HUES6 (cell line): Measurements from ENCODE around the gene SERPINE2.

ENCODE experiments used
- H3K27ac ChIP-seq: 2 replicates; pipeline ENCODE4 v1.7.0; 2013; ENCODE audit warnings: low read depth, mild to moderate bottlenecking, low read length, inconsistent platforms
- H3K27me3 ChIP-seq: 2 replicates; pipeline ENCODE4 v1.6.1; 2013; ENCODE audit warnings: low read length; ENCODE audit not compliant: control insufficient read depth, insufficient read depth
- H3K36me3 ChIP-seq: 2 replicates; pipeline ENCODE4 v1.6.1; 2013; ENCODE audit warnings: low read length; ENCODE audit not compliant: control insufficient read depth, insufficient read depth
- H3K4me1 ChIP-seq: 2 replicates; pipeline ENCODE4 v1.6.1; 2013; ENCODE audit warnings: low read length; ENCODE audit not compliant: control insufficient read depth, insufficient read depth
- H3K4me3 ChIP-seq: 2 replicates; pipeline ENCODE4 v1.5.1; 2013; ENCODE audit warnings: low read depth, low read length
- H3K9ac ChIP-seq: one replicate; pipeline ENCODE4 v1.6.1; 2013; ENCODE audit warnings: mild to moderate bottlenecking, low read length
- H3K9me3 ChIP-seq: 2 replicates; pipeline ENCODE4 v1.6.1; 2013; ENCODE audit warnings: low read depth, low read length; ENCODE audit not compliant: control insufficient read depth, insufficient read depth

The SERPINE2 gene

DNA sequence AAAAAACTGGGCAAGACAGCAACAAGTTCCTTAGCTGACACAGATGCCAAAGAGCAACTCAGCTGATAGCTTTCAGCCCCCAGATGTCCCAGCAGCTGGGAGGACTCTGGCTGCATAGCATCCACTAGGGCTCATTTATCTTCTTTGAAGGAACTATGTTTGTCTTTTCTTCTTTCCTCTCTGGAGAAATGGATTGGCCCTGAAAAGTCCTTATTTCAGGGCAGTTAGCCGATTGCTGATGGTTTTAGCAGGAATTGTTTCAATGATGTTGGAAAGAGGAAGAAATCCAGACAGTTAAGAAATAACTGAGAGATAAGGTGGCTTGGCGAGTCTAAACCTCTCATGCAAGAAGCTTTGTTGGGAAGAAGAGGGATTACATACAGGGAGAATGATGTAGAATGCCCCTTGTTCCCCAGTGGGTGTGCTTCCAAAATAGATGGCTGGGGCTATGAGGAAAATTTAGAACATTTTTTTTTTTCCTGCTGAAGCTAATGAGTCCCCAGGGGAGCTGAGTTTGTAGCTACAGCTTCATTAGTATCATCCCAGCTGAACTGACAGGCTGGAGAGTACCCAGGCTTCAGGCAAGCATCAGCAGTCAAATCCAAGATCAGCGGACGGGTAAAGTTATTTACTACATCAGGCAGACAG is 33.6 kb upstream of the SERPINE2 start:
- Histone ChIP-seq H3K4me3 (no peak overlapping the region), H3K36me3 (no peaks in the 10 kb centered on the region), H3K27ac (no peak overlapping the region), H3K9ac (no peak overlapping the region), H3K4me1 (no peaks in the 10 kb centered on the region), H3K9me3 (no peaks in the 10 kb centered on the region), H3K27me3 (no peaks in the 10 kb centered on the region)

DNA sequence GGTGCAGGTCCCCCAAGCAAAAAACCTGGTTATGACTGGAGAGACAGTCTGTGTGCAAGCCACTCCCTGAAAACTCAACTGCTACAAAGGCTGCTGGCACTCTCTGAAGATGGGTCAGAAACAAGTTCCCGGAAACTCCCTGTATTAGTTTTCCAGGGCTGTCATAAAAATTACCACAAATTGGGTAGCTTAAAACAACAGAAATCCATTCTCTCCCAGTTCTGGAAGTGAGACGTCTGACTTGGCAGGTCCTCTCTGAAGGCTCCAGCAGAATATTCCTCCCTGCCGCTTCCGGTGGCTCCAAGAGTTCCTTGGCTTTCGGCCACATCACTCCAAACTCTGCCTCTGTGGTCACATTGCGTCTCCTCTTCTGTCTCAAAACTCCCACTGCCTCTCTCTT is 30.1 kb upstream of the SERPINE2 start:
- no peak overlapping the region for H3K4me3 ChIP-seq
- H3K27me3 ChIP-seq, result no peaks in the 10 kb centered on the region
- H3K4me1 ChIP-seq, result no peaks in the 10 kb centered on the region

DNA sequence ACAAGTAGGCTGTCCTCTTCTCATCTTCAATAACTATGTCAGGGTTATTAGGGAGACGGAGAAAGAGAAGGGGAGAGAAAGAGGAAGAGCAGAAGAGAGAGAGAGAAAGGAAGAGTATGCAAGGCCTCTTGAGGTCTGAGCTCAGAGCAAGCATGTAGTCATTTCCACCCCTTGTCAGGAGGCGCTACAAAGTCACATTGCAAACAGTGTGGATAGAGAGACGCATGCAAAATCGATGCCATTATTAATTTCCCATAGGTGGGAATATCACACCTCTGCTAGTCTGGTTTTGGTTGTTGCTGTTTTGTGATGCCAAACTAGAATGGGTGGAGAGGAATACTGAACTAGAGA is 24.2 kb upstream of the SERPINE2 start:
- 0 out of 2 replicates have a peak, but pooled peaks cover 5% of the 10 kb centered on the region for H3K4me1 ChIP-seq
- H3K36me3 ChIP-seq, result no peaks in the 10 kb centered on the region
- H3K9me3 ChIP-seq, result peaks cover 3% of the 10 kb centered on the region; the same call in 1 of the 2 replicates
- no peak overlapping the region for H3K27ac ChIP-seq
- no peaks in the 10 kb centered on the region for H3K27me3 ChIP-seq
- no peak overlapping the region for H3K4me3 ChIP-seq
- H3K9ac ChIP-seq, result no peak overlapping the region

More for the DNA sequence above, 30.1 kb upstream of the SERPINE2 start:
- no peak overlapping the region for H3K27ac ChIP-seq
- H3K9me3 ChIP-seq, result no peaks in the 10 kb centered on the region
- H3K9ac ChIP-seq, result no peak overlapping the region
- H3K36me3 ChIP-seq, result no peaks in the 10 kb centered on the region

DNA sequence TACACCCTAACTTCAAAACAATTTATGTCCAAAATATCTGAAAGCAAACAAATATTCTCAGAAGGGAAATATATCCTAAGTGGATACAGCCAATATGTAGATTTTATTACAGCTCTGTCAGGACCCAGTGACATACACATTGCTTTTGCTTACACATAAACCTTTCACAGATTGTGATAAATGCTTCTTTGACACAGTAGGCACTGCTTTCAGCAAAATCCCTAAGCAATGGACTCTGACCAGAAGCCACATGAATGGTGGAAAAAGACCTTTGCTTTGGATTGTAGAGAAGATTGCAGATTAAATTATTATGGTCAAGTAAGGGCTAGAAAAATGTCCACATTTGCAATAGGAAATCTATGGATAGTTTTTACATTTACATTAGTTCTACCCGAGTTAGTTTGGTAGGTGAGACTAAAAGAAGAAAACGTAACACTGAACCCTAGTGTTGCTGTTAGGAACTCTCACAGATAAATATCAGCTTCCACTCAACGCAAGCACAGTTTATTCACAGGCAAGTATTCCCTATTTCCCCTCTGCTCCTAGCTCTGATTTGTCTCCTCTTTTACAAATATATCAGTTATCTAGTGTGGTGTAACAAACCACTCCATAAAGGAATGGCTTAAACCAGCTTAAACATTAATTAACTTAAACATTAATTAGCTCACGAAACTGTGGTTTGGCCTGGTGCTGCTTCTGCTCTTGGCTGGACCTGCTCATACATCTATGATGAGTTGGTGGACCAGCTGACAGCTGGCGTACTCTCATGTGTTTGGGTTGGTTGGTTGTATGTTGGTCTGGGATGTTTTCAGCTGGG is 23.6 kb upstream of the SERPINE2 start:
- Histone ChIP-seq H3K4me1 (0 out of 2 replicates have a peak, but pooled peaks cover 5% of the 10 kb centered on the region), H3K27ac (no peak overlapping the region), H3K4me3 (no peak overlapping the region), H3K27me3 (no peaks in the 10 kb centered on the region), H3K36me3 (no peaks in the 10 kb centered on the region), H3K9me3 (peaks cover 5% of the 10 kb centered on the region; the same call in 1 of the 2 replicates), H3K9ac (no peak overlapping the region)

DNA sequence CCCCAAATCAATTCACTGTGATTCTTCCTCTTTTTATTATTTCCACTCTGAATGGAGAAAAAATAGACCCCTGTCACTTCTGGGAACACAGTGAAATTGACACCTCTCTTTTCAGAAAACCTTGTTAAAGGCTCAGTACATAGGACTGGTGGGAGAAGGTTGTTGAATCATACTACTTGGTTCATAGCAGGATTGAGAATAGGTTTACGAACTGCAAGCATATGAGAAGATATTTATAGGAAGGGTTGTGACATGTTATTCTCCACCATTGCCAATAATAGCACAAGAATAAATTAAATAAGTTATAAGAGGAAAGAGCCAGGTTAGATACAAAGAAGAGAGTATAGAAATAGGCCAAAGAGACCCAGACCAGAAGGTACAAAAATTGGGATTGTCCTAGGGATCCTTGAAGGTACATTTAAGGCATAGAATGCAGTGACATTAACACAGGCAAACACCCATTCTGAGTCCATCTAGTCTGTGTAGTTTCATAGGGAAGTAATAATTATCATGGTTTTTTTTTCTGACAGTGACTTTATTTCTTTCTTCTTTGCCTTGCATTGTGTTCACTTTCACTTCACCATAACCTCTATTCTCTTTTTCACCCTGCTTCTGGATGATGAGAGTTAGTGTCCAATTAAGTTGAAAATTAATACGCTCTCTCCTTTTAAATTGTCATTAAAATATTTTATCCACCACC is 21.8 kb upstream of the SERPINE2 start:
- no peak overlapping the region for H3K27ac ChIP-seq
- peaks cover 12% of the 10 kb centered on the region; the same call in 1 of the 2 replicates for H3K9me3 ChIP-seq
- no peaks in the 10 kb centered on the region for H3K27me3 ChIP-seq
- no peak overlapping the region for H3K9ac ChIP-seq
- 0 out of 2 replicates have a peak, but pooled peaks cover 5% of the 10 kb centered on the region for H3K4me1 ChIP-seq
- H3K36me3 ChIP-seq, result no peaks in the 10 kb centered on the region
- H3K4me3 ChIP-seq, result no peak overlapping the region

DNA sequence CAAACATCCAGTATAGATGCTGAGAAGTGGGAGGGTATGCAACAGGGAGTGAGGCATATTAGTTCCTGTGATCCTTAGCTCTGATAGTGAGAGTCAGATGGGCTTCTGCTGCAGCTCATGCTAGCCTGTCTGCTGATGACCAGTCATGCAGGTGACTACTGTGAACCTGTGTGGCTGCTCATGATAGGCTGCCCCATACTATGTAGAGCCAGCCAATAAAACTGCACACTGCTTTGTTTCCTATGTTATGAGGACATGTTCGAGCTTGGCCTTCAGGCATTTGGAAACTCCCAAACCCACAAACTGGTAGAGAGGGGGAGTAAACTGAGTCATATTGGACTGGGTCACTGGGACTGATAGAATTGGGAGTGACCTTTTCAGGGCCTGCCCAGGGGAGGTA is 20.1 kb upstream of the SERPINE2 start:
- Histone ChIP-seq H3K36me3 (no peaks in the 10 kb centered on the region), H3K27ac (no peak overlapping the region), H3K9me3 (peaks cover 21% of the 10 kb centered on the region), H3K4me3 (no peak overlapping the region), H3K4me1 (0 out of 2 replicates have a peak, but pooled peaks cover 5% of the 10 kb centered on the region), H3K9ac (no peak overlapping the region), H3K27me3 (no peaks in the 10 kb centered on the region)

DNA sequence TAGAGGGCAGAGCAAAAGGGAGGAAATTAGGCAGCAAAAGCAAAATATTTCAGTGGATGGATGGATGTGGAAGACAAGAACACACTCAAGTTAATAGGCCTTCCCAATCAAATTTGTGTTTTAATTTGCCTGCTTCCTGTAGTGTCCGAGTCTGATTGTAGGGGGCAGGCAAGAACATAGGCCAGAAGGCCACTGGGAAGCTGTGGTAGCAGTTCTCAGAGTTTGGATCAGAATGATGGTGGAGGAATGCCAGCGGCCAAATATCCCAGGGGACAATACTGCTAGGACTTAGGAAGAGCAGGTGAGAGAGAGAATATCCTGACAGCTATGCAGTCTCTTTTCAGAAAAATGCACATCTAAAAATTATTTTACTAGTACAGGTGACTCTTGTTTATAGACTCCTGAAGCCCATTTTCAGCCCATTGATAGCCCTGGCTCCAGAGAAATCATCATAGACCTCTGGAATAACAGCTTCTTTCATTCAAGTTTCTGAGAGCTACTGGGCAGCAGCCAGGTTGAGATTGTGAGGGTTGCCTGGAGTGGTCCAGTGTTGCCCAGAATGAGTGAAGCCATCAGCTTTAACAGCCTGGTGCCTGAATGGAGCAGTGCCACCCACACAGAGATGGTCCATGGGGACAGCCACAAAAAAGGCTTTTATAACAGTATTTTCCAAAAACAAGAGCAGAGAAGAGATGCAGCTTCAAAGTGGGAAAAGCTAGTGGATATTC is 19.1 kb upstream of the SERPINE2 start:
- Histone ChIP-seq H3K4me3 (no peak overlapping the region), H3K27me3 (no peaks in the 10 kb centered on the region), H3K27ac (no peak overlapping the region), H3K9ac (no peak overlapping the region), H3K36me3 (no peaks in the 10 kb centered on the region), H3K4me1 (0 out of 2 replicates have a peak, but pooled peaks cover 5% of the 10 kb centered on the region), H3K9me3 (peaks cover 21% of the 10 kb centered on the region)

DNA sequence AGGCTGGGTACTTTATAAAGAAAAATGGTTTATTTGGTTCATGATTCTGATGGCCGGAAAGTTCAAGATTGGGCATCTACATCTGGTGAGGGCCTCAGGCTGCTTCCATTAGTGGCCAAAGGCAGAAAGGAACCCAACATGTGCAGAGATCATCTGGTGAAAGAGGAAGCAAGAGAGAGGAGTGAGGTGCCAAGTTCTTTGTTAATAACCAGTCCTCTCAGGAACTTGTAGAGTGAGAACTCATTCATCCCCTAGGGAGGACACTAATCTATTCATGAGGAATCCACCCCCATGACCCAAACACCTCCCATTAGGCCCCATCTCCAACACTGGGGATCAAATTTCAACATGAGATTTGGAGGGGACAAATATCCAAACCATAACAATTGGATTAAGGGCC is 17.8 kb upstream of the SERPINE2 start:
- Histone ChIP-seq H3K9ac (no peak overlapping the region), H3K9me3 (peaks cover 21% of the 10 kb centered on the region), H3K4me3 (no peak overlapping the region), H3K4me1 (0 out of 2 replicates have a peak, but pooled peaks cover 5% of the 10 kb centered on the region), H3K27ac (no peak overlapping the region), H3K36me3 (no peaks in the 10 kb centered on the region), H3K27me3 (no peaks in the 10 kb centered on the region)

DNA sequence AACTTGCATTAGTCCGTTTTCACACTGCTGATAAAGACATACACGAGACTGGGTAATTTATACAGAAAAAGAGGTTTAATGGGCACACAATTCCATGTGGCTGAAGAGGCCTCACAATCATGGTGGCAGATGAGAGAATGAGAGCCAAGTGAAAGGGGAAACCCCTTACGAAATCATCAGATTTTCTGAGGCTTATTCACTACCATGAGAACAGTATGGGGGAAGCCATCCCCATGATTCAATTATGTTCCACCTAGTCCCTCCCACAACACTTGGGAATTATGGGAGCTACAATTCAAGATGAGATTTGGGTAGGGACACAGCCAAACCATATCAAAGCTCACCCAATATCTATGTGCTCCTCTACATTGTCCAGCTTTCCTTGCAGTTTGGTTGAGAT is 16.0 kb upstream of the SERPINE2 start:
- Histone ChIP-seq H3K27me3 (no peaks in the 10 kb centered on the region), H3K9ac (no peak overlapping the region), H3K36me3 (no peaks in the 10 kb centered on the region)

DNA sequence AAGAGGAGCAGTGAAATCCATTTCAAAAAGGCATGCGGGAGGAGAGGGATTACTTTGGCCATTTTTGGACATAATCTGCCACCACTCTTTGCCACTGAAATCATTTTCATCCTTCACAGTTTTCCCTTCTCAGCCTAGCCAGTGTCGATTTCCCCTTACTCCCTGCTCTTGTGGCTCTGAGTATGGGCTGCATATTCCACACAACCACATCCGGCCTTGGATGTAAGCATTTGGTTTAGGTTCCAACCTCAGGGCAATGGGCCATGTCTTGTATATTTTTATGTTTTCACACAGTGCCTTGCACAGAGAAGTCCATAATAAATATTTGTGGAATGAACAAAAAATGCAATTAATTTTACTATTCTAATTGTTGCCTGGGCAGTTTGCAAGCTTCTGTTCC is 7.7 kb upstream of the SERPINE2 start:
- Histone ChIP-seq H3K27ac (no peak overlapping the region), H3K4me1 (peaks cover 5% of the 10 kb centered on the region; the same call in 1 of the 2 replicates), H3K36me3 (no peaks in the 10 kb centered on the region), H3K9ac (no peak overlapping the region), H3K9me3 (no peaks in the 10 kb centered on the region), H3K27me3 (peaks cover 10% of the 10 kb centered on the region), H3K4me3 (no peak overlapping the region)

More for the DNA sequence above, 16.0 kb upstream of the SERPINE2 start:
- H3K27ac ChIP-seq, result no peak overlapping the region
- H3K9me3 ChIP-seq, result peaks cover 21% of the 10 kb centered on the region
- H3K4me3 ChIP-seq, result no peak overlapping the region
- peaks cover 5% of the 10 kb centered on the region; the same call in 1 of the 2 replicates for H3K4me1 ChIP-seq
